SK-N-MC (cell line): ENCODE results near the gene GPR39.

Source experiments
- EZH2 ChIP-seq: fragments of 200-600 bp; sonication (generic); IDR thresholded peaks from one replicate; pipeline ENCODE4 v1.6.1; 2017; ENCODE audit warnings: antibody characterized with exemption
- FOXP2 ChIP-seq: optimal IDR thresholded peaks from 2 replicates; pipeline ENCODE3; 2011; ENCODE audit warnings: mild to moderate bottlenecking, moderate library complexity; ENCODE audit not compliant: insufficient read depth; ENCODE audit errors: extremely low read length, control extremely low read depth
- POLR2AphosphoS5 ChIP-seq: IDR thresholded peaks from 2 replicates; pipeline ENCODE4 v1.6.1; 2012; ENCODE audit warnings: mild to moderate bottlenecking, low read depth, low read length, borderline replicate concordance

- TF ChIP-seq EZH2 (no peak), FOXP2 (no peak), POLR2AphosphoS5 (no peak)
These were observed 203.5 kb downstream of the GPR39 start for GRCh38 chr2:132620115-132620514.
